ENCODE measurements around the gene PCLO. TPM values are rescaled to one million over a fixed set of nuclear protein-coding genes. Genes with fewer than 3 reads are reported as not detected.

Gene PCLO
- total RNA-seq = not detected

- no peak within 1 kb of the TSS for H3K4me3 ChIP-seq (ENCODE audit: low read length)
- peaks cover 26% of the 10 kb centered on the region for H3K27me3 ChIP-seq (ENCODE audit: insufficient read depth, low read length)
- no peaks in the 10 kb centered on the region for H3K4me1 ChIP-seq (ENCODE audit: insufficient read depth, low read length)
- H3K9me3 ChIP-seq (ENCODE audit: low read depth, low read length) = no peaks in the 10 kb centered on the region
Measured at GRCh38 chr7:83162402-83163256, at the start of gene PCLO. TSS of gene PCLO (minus strand) at chr7:83162884. CDS start at chr7:83162592, 292 bp downstream.

- Histone ChIP-seq H3K4me3 (ENCODE audit: low read length) (no peak overlapping the region), H3K9me3 (ENCODE audit: low read depth, low read length) (no peaks in the 10 kb centered on the region)
Measured at GRCh38 chr7:83211685-83212084, 49.0 kb upstream of the PCLO start.

GRCh38 chr7:83210479-83210878 lies 47.8 kb upstream of the PCLO start:
- Histone ChIP-seq H3K4me3 (ENCODE audit: low read length) (no peak overlapping the region), H3K4me1 (ENCODE audit: insufficient read depth, low read length) (no peaks in the 10 kb centered on the region), H3K9me3 (ENCODE audit: low read depth, low read length) (no peaks in the 10 kb centered on the region), H3K27me3 (ENCODE audit: insufficient read depth, low read length) (no peaks in the 10 kb centered on the region)

More at GRCh38 chr7:83211685-83212084, 49.0 kb upstream of the PCLO start:
- H3K27me3 ChIP-seq (ENCODE audit: insufficient read depth, low read length) = no peaks in the 10 kb centered on the region
- H3K4me1 ChIP-seq (ENCODE audit: insufficient read depth, low read length) = no peaks in the 10 kb centered on the region

- Histone ChIP-seq H3K4me1 (ENCODE audit: insufficient read depth, low read length) (no peaks in the 10 kb centered on the region), H3K4me3 (ENCODE audit: low read length) (no peak overlapping the region), H3K9me3 (ENCODE audit: low read depth, low read length) (no peaks in the 10 kb centered on the region), H3K27me3 (ENCODE audit: insufficient read depth, low read length) (no peaks in the 10 kb centered on the region)
Measured at GRCh38 chr7:83204715-83205114, 42.0 kb upstream of the PCLO start.

- H3K27me3 ChIP-seq (ENCODE audit: insufficient read depth, low read length) = no peaks in the 10 kb centered on the region
- H3K4me3 ChIP-seq (ENCODE audit: low read length) = no peak overlapping the region
- no peaks in the 10 kb centered on the region for H3K4me1 ChIP-seq (ENCODE audit: insufficient read depth, low read length)
- no peaks in the 10 kb centered on the region for H3K9me3 ChIP-seq (ENCODE audit: low read depth, low read length)
Measured at GRCh38 chr7:83201355-83201754, 38.7 kb upstream of the PCLO start.

- Histone ChIP-seq H3K27me3 (ENCODE audit: insufficient read depth, low read length) (no peaks in the 10 kb centered on the region), H3K4me1 (ENCODE audit: insufficient read depth, low read length) (no peaks in the 10 kb centered on the region), H3K9me3 (ENCODE audit: low read depth, low read length) (no peaks in the 10 kb centered on the region), H3K4me3 (ENCODE audit: low read length) (no peak overlapping the region)
Measured at GRCh38 chr7:83190659-83191389, 28.1 kb upstream of the PCLO start.

GRCh38 chr7:83178796-83179195 lies 16.1 kb upstream of the PCLO start:
- H3K4me3 ChIP-seq (ENCODE audit: low read length) = no peak overlapping the region
- H3K27me3 ChIP-seq (ENCODE audit: insufficient read depth, low read length) = no peaks in the 10 kb centered on the region
- H3K9me3 ChIP-seq (ENCODE audit: low read depth, low read length) = no peaks in the 10 kb centered on the region
- no peaks in the 10 kb centered on the region for H3K4me1 ChIP-seq (ENCODE audit: insufficient read depth, low read length)

GRCh38 chr7:83178066-83178465 lies 15.4 kb upstream of the PCLO start:
- Histone ChIP-seq H3K9me3 (ENCODE audit: low read depth, low read length) (no peaks in the 10 kb centered on the region), H3K4me1 (ENCODE audit: insufficient read depth, low read length) (no peaks in the 10 kb centered on the region), H3K27me3 (ENCODE audit: insufficient read depth, low read length) (no peaks in the 10 kb centered on the region), H3K4me3 (ENCODE audit: low read length) (no peak overlapping the region)

- Histone ChIP-seq H3K27me3 (ENCODE audit: insufficient read depth, low read length) (no peaks in the 10 kb centered on the region), H3K4me1 (ENCODE audit: insufficient read depth, low read length) (no peaks in the 10 kb centered on the region), H3K4me3 (ENCODE audit: low read length) (no peak overlapping the region), H3K9me3 (ENCODE audit: low read depth, low read length) (no peaks in the 10 kb centered on the region)
Measured at GRCh38 chr7:83173664-83174063, 11.0 kb upstream of the PCLO start.

- peaks cover 19% of the 10 kb centered on the region for H3K27me3 ChIP-seq (ENCODE audit: insufficient read depth, low read length)
- H3K4me3 ChIP-seq (ENCODE audit: low read length) = no peak overlapping the region
- H3K9me3 ChIP-seq (ENCODE audit: low read depth, low read length) = no peaks in the 10 kb centered on the region
- H3K4me1 ChIP-seq (ENCODE audit: insufficient read depth, low read length) = no peaks in the 10 kb centered on the region
Measured at GRCh38 chr7:83166781-83167180, 4.1 kb upstream of the PCLO start.

GRCh38 chr7:83161899-83162401 lies 734 bp downstream of the PCLO start:
- Histone ChIP-seq H3K4me1 (ENCODE audit: insufficient read depth, low read length) (no peaks in the 10 kb centered on the region), H3K9me3 (ENCODE audit: low read depth, low read length) (no peaks in the 10 kb centered on the region), H3K4me3 (ENCODE audit: low read length) (no peak overlapping the region), H3K27me3 (ENCODE audit: insufficient read depth, low read length) (peaks cover 26% of the 10 kb centered on the region)

- no peak overlapping the region for H3K4me3 ChIP-seq (ENCODE audit: low read length)
- H3K4me1 ChIP-seq (ENCODE audit: insufficient read depth, low read length) = no peaks in the 10 kb centered on the region
- H3K27me3 ChIP-seq (ENCODE audit: insufficient read depth, low read length) = peaks cover 26% of the 10 kb centered on the region
- H3K9me3 ChIP-seq (ENCODE audit: low read depth, low read length) = no peaks in the 10 kb centered on the region
Measured at GRCh38 chr7:83161186-83161585, 1.5 kb downstream of the PCLO start.

- no peak overlapping the region for H3K4me3 ChIP-seq (ENCODE audit: low read length)
- no peaks in the 10 kb centered on the region for H3K9me3 ChIP-seq (ENCODE audit: low read depth, low read length)
- H3K27me3 ChIP-seq (ENCODE audit: insufficient read depth, low read length) = peaks cover 26% of the 10 kb centered on the region
- H3K4me1 ChIP-seq (ENCODE audit: insufficient read depth, low read length) = no peaks in the 10 kb centered on the region
Measured at GRCh38 chr7:83159731-83160130, 3.0 kb downstream of the PCLO start.

- Histone ChIP-seq H3K4me3 (ENCODE audit: low read length) (no peak overlapping the region), H3K9me3 (ENCODE audit: low read depth, low read length) (no peaks in the 10 kb centered on the region), H3K27me3 (ENCODE audit: insufficient read depth, low read length) (no peaks in the 10 kb centered on the region), H3K4me1 (ENCODE audit: insufficient read depth, low read length) (no peaks in the 10 kb centered on the region)
Measured at GRCh38 chr7:83156006-83156405, 6.7 kb downstream of the PCLO start.

- Histone ChIP-seq H3K4me3 (ENCODE audit: low read length) (no peak overlapping the region), H3K27me3 (ENCODE audit: insufficient read depth, low read length) (no peaks in the 10 kb centered on the region), H3K9me3 (ENCODE audit: low read depth, low read length) (no peaks in the 10 kb centered on the region), H3K4me1 (ENCODE audit: insufficient read depth, low read length) (no peaks in the 10 kb centered on the region)
Measured at GRCh38 chr7:83155407-83155806, 7.3 kb downstream of the PCLO start.

Measured in mononuclear cell (primary cell).